WTC11 (cell line): ENCODE results near the gene TSC22D2. TPM values are rescaled to one million over a fixed set of nuclear protein-coding genes. Genes with fewer than 3 reads are reported as not detected.

Experiments used
- ATAC-seq: fragments of 200-7000 bp; cut with Tn5 transposase; 2 replicates; pipeline ENCODE4 v1.10.0; 2021; ENCODE audit warnings: mild to moderate bottlenecking, moderate library complexity
- CTCF ChIA-PET: fragments of 300-600 bp; sonication (Branson Sonifier 250); formaldehyde crosslinking; loops from one replicate; lab custom pipeline; 2021; ENCODE audit warnings: antibody characterized with exemption; lab: Charles Lee
- POLR2A ChIA-PET: fragments of 350-600 bp; sonication (Branson Sonifier 250); formaldehyde crosslinking; loops from one replicate; lab custom pipeline; 2021; ENCODE audit warnings: antibody characterized with exemption; lab: Charles Lee
- DNase-seq: peaks from one replicate; pipeline ENCODE4 v3.0.0; 2021; ENCODE audit warnings: low spot score
- H3K27ac Mint-ChIP-seq: 2 replicates; pipeline ENCODE4 v1.8.0; 2021; ENCODE audit warnings: mixed read lengths
- H3K27me3 Mint-ChIP-seq: 2 replicates; pipeline ENCODE4 v1.8.0; 2021; ENCODE audit warnings: low read depth, mild to moderate bottlenecking, moderate library complexity, mixed read lengths
- H3K36me3 Mint-ChIP-seq: 2 replicates; pipeline ENCODE4 v1.8.0; 2021; ENCODE audit warnings: mixed read lengths
- H3K4me1 Mint-ChIP-seq: 2 replicates; pipeline ENCODE4 v1.8.0; 2022; ENCODE audit warnings: mixed read lengths
- H3K4me3 Mint-ChIP-seq: 2 replicates; pipeline ENCODE4 v1.8.0; 2021; ENCODE audit warnings: mild to moderate bottlenecking, moderate library complexity, mixed read lengths
- H3K9me3 Mint-ChIP-seq: 2 replicates; pipeline ENCODE4 v1.8.0; 2021; ENCODE audit warnings: mixed read lengths
- ATF3 ChIP-seq: sonication (generic); formaldehyde crosslinking; conservative IDR thresholded peaks from 2 replicates; pipeline ENCODE4 v1.8.1; 2022; ENCODE audit warnings: mild to moderate bottlenecking, missing genetic modification reagents
- CREB1 ChIP-seq: sonication (generic); formaldehyde crosslinking; IDR thresholded peaks from 2 replicates; pipeline ENCODE4 v1.8.0; 2023; ENCODE audit warnings: mild to moderate bottlenecking, missing genetic modification reagents
- CTCF ChIP-seq: fragments of 200-600 bp; IDR thresholded peaks from 2 replicates; pipeline ENCODE4 v1.8.0; 2022; ENCODE audit warnings: antibody characterized with exemption
- FOXP1 ChIP-seq: sonication (generic); formaldehyde crosslinking; IDR thresholded peaks from 2 replicates; pipeline ENCODE4 v1.8.0; 2022; ENCODE audit warnings: missing genetic modification reagents, mild to moderate bottlenecking, moderate library complexity, borderline replicate concordance
- IRF2 ChIP-seq: sonication (generic); formaldehyde crosslinking; IDR thresholded peaks from 2 replicates; pipeline ENCODE4 v1.8.0; 2022; ENCODE audit warnings: low read depth, missing genetic modification reagents, borderline replicate concordance
- MLX ChIP-seq: sonication (generic); formaldehyde crosslinking; IDR thresholded peaks from 2 replicates; pipeline ENCODE4 v1.8.1; 2023; ENCODE audit warnings: mild to moderate bottlenecking, missing genetic modification reagents, moderate library complexity
- NR2C2 ChIP-seq: sonication (generic); formaldehyde crosslinking; IDR thresholded peaks from 2 replicates; pipeline ENCODE4 v1.8.0; 2022; ENCODE audit warnings: mild to moderate bottlenecking, missing genetic modification reagents
- TEAD1 ChIP-seq: sonication (generic); formaldehyde crosslinking; IDR thresholded peaks from 2 replicates; pipeline ENCODE4 v1.8.0; 2022; ENCODE audit warnings: mild to moderate bottlenecking, missing genetic modification reagents
- TEAD4 ChIP-seq: sonication (generic); formaldehyde crosslinking; IDR thresholded peaks from 2 replicates; pipeline ENCODE4 v1.8.0; 2022; ENCODE audit warnings: mild to moderate bottlenecking, missing genetic modification reagents
- USF2 ChIP-seq: sonication (generic); formaldehyde crosslinking; IDR thresholded peaks from 2 replicates; pipeline ENCODE4 v1.8.1; 2023; ENCODE audit warnings: mild to moderate bottlenecking, missing genetic modification reagents, moderate library complexity
- ZNF121 ChIP-seq: sonication (generic); formaldehyde crosslinking; IDR thresholded peaks from 2 replicates; pipeline ENCODE4 v1.8.0; 2023; ENCODE audit warnings: missing genetic modification reagents
- ZNF396 ChIP-seq: fragments of 250-450 bp; sonication (Bioruptor Pico); IDR thresholded peaks from 2 replicates; pipeline ENCODE4 v1.8.0; 2021; ENCODE audit warnings: mild to moderate bottlenecking, moderate library complexity, borderline replicate concordance
- ZNF425 ChIP-seq: fragments of 250-450 bp; sonication (Bioruptor Pico); conservative IDR thresholded peaks from 2 replicates; pipeline ENCODE4 v1.9.0; 2021; ENCODE audit warnings: mild to moderate bottlenecking
- ZNF532 ChIP-seq: fragments of 250-450 bp; sonication (Bioruptor Pico); IDR thresholded peaks from 2 replicates; pipeline ENCODE4 v1.9.0; 2021; ENCODE audit warnings: mild to moderate bottlenecking, borderline replicate concordance
- total RNA-seq: library from RNA; stranded (reverse); gene quantifications from 3 replicates; pipeline ENCODE4 v1.2.3, GENCODE V29; 2021
- TF ChIP-seq, protein P1 (sequence below): sonication (generic); formaldehyde crosslinking; IDR thresholded peaks from 2 replicates; pipeline ENCODE4 v1.8.1; 2023; ENCODE audit warnings: mild to moderate bottlenecking, missing genetic modification reagents, borderline replicate concordance
- TF ChIP-seq, protein P2 (sequence below): sonication (generic); formaldehyde crosslinking; IDR thresholded peaks from 2 replicates; pipeline ENCODE4 v1.8.0; 2022; ENCODE audit warnings: mild to moderate bottlenecking, missing genetic modification reagents

The TSC22D2 gene
- total RNA-seq, 1 experiment from 2014 or later = 24.0 TPM

DNA sequence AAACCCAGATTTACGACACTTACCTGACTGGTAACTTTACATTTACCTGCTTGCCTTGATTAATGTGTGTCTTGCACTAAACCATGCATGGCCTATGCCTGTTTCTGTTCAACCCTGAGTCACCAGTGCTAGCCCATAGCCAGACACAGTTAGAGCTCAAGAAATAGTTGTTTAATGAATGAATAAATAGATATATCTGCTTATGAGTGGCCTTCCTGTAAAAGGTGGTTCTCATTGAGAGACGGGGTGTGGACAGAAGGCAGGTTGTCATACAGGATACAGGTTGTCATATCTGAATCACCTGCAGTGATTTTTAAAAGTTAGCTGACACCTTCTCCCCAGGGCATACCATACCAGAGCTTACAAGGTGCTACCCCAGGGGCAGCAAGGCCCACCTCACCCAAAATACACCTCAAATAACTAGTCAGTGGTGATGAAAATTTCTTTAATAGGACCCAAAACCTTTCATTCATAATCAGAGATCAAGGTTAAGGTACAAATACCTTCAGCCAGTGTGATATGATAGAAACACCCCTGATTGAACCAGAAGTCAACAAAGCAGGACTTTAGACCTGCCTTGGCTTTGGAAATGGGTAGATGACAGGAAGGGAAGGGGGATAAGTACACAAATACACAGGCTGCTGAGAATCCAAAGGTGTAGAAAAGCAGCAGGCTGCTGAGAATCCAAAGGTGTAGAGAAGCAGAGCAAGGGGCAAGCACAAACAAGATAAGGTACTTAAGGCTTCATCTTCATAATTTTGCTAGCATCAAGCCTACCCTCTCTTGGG is 45.4 kb upstream of the TSC22D2 start:
- POLR2A ChIA-PET = interaction anchor here (0.6 kb wide), 1 partner anchor 69 kb away, joined by 9 read pairs; no protein-coding TSS in a partner anchor
- CTCF ChIA-PET = no interaction called here
- no peak for ATAC-seq
- H3K27me3 Mint-ChIP-seq = no peaks in the 10 kb centered on the region
- H3K4me3 Mint-ChIP-seq = no peak overlapping the region
- no peaks in the 10 kb centered on the region for H3K4me1 Mint-ChIP-seq
- TF ChIP-seq TEAD4 (CRISPR knock-in tag) = no peak
- no peak for TF ChIP-seq ZNF396 (CRISPR knock-in tag)
- TF ChIP-seq USF2 (CRISPR knock-in tag) = no peak
- TF ChIP-seq TEAD1 = no peak
- TF ChIP-seq CREB1 (CRISPR knock-in tag) = no peak
- no peak for TF ChIP-seq ZNF425 (CRISPR knock-in tag)
- no peak for TF ChIP-seq MLX (CRISPR knock-in tag)
- TF ChIP-seq, protein P1, sequence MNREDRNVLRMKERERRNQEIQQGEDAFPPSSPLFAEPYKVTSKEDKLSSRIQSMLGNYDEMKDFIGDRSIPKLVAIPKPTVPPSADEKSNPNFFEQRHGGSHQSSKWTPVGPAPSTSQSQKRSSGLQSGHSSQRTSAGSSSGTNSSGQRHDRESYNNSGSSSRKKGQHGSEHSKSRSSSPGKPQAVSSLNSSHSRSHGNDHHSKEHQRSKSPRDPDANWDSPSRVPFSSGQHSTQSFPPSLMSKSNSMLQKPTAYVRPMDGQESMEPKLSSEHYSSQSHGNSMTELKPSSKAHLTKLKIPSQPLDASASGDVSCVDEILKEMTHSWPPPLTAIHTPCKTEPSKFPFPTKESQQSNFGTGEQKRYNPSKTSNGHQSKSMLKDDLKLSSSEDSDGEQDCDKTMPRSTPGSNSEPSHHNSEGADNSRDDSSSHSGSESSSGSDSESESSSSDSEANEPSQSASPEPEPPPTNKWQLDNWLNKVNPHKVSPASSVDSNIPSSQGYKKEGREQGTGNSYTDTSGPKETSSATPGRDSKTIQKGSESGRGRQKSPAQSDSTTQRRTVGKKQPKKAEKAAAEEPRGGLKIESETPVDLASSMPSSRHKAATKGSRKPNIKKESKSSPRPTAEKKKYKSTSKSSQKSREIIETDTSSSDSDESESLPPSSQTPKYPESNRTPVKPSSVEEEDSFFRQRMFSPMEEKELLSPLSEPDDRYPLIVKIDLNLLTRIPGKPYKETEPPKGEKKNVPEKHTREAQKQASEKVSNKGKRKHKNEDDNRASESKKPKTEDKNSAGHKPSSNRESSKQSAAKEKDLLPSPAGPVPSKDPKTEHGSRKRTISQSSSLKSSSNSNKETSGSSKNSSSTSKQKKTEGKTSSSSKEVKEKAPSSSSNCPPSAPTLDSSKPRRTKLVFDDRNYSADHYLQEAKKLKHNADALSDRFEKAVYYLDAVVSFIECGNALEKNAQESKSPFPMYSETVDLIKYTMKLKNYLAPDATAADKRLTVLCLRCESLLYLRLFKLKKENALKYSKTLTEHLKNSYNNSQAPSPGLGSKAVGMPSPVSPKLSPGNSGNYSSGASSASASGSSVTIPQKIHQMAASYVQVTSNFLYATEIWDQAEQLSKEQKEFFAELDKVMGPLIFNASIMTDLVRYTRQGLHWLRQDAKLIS = no peak
- no peak for TF ChIP-seq ATF3 (CRISPR knock-in tag)
- TF ChIP-seq, protein P2, sequence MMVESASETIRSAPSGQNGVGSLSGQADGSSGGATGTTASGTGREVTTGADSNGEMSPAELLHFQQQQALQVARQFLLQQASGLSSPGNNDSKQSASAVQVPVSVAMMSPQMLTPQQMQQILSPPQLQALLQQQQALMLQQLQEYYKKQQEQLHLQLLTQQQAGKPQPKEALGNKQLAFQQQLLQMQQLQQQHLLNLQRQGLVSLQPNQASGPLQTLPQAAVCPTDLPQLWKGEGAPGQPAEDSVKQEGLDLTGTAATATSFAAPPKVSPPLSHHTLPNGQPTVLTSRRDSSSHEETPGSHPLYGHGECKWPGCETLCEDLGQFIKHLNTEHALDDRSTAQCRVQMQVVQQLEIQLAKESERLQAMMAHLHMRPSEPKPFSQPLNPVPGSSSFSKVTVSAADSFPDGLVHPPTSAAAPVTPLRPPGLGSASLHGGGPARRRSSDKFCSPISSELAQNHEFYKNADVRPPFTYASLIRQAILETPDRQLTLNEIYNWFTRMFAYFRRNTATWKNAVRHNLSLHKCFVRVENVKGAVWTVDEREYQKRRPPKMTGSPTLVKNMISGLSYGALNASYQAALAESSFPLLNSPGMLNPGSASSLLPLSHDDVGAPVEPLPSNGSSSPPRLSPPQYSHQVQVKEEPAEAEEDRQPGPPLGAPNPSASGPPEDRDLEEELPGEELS (CRISPR knock-in tag) = no peak
- no peak for TF ChIP-seq IRF2 (CRISPR knock-in tag)
- H3K36me3 Mint-ChIP-seq = no peaks in the 10 kb centered on the region
- no peak for DNase-seq
- no peak overlapping the region for H3K27ac Mint-ChIP-seq
- peaks cover 3% of the 10 kb centered on the region; the same call in 1 of the 2 replicates for H3K9me3 Mint-ChIP-seq

GRCh38 chr3:150363420-150363819 is 44.7 kb upstream of the TSC22D2 start:
- Mint-ChIP-seq H3K27ac (no peak overlapping the region), H3K4me1 (no peaks in the 10 kb centered on the region)
- peak; percentile 83 for TF ChIP-seq ZNF121 (CRISPR knock-in tag)
- TF ChIP-seq ZNF532 = no peak
- TF ChIP-seq FOXP1 = no peak
- no peak for TF ChIP-seq CTCF
- no peak for TF ChIP-seq NR2C2 (CRISPR knock-in tag)

More at GRCh38 chr3:150363420-150363819, 44.7 kb upstream of the TSC22D2 start:
- ATAC-seq (no peak), DNase-seq (no peak)
- ChIA-PET POLR2A (no interaction called here), CTCF (no interaction called here)
- no peak overlapping the region for H3K4me3 Mint-ChIP-seq
- no peaks in the 10 kb centered on the region for H3K27me3 Mint-ChIP-seq
- H3K9me3 Mint-ChIP-seq = peaks cover 3% of the 10 kb centered on the region; the same call in 1 of the 2 replicates
- no peaks in the 10 kb centered on the region for H3K36me3 Mint-ChIP-seq
